HepG2 (cell line): Measurements from ENCODE around the gene NGB. TPM values are rescaled to one million over a fixed set of nuclear protein-coding genes. Genes with fewer than 3 reads are reported as not detected.

Source experiments
- ATAC-seq: fragments of 200-7000 bp; cut with Tn5 transposase; 3 replicates; pipeline ENCODE4 v1.9.1; 2020; ENCODE audit warnings: mild to moderate bottlenecking, moderate library complexity
- BruUV-seq: library from RNA; stranded (reverse); fragments of 400-500 nt; replicated peaks from 2 replicates; lab custom pipeline; 2021; lab: Mats Ljungman, UMichigan
- CTCF ChIA-PET: fragments of 300-600 bp; formaldehyde crosslinking; extraction: SDS; loops from one replicate; lab custom pipeline; 2021; ENCODE audit warnings: low total read pairs, inconsistent platforms, low intra/inter-chr PET ratio; lab: Yijun Ruan, JAX
- POLR2A ChIA-PET: fragments of 350-600 bp; sonication (Branson Sonifier 250); formaldehyde crosslinking; loops from one replicate; lab custom pipeline; 2020; ENCODE audit warnings: antibody characterized with exemption, inconsistent platforms; lab: Yijun Ruan, JAX
- DNase-seq: peaks from one replicate; pipeline ENCODE4 v3.0.0-alpha.2; 2015; ENCODE audit warnings: low spot score
- FAIRE-seq: peaks from 3 replicates; lab custom pipeline; 2011; peaks lifted over from hg19 to GRCh38; lab: Jason Lieb, UNC
- H2AFZ ChIP-seq: one replicate; pipeline ENCODE4 v1.6.1; 2011; ENCODE audit warnings: low read length, inconsistent platforms
- H3K27ac ChIP-seq: fragments of 300-600 bp; 3 replicates; pipeline ENCODE4 v1.8.0; 2011; ENCODE audit warnings: mixed run types, mild to moderate bottlenecking, mixed read lengths, low read length, inconsistent platforms; ENCODE audit not compliant: insufficient read depth; ENCODE audit errors: extremely low read length
- H3K27me3 ChIP-seq, 2 experiments: fragments of 200-600 bp in 1 of 2; 2 replicates in 1 of 2; 3 replicates in 1 of 2; pipeline versions ENCODE4 v1.6.0 to v1.8.0; 2011; ENCODE audit warnings: low read length in 2 of 2, mild to moderate bottlenecking in 2 of 2, moderate library complexity in 2 of 2, inconsistent platforms in 1 of 2; ENCODE audit not compliant: insufficient read depth in 2 of 2, control insufficient read depth in 1 of 2
- H3K36me3 ChIP-seq, 2 experiments: fragments of 200-600 bp in 1 of 2; replicated peaks in 1 of 2; 2 replicates in 1 of 2; 3 replicates in 1 of 2; pipeline versions ENCODE4 v1.5.1 to v1.8.0; 2011; ENCODE audit warnings: low read length in 2 of 2, inconsistent platforms in 1 of 2; ENCODE audit not compliant: insufficient read depth in 2 of 2, control insufficient read depth in 1 of 2
- H3K4me1 ChIP-seq: 2 replicates; pipeline ENCODE4 v1.5.1; 2012; ENCODE audit warnings: low read length, inconsistent platforms; ENCODE audit not compliant: insufficient read depth
- H3K4me2 ChIP-seq: 2 replicates; pipeline ENCODE4 v1.6.0; 2011; ENCODE audit warnings: low read depth, low read length, inconsistent platforms
- H3K4me3 ChIP-seq, 3 experiments: fragments of 200-600 bp in 1 of 3; sonication (generic), shearing (Covaris generic) in 1 of 3; replicated peaks in 1 of 3; 2 replicates each; pipeline ENCODE4 v1.5.1; 2011 to 2016; ENCODE audit warnings: low read length in 3 of 3, inconsistent platforms in 2 of 3, low read depth in 2 of 3, mild to moderate bottlenecking in 2 of 3, control low read depth in 1 of 3, mixed read lengths in 1 of 3; ENCODE audit not compliant: insufficient read depth in 1 of 3
- H3K79me2 ChIP-seq: one replicate; pipeline ENCODE4 v1.6.1; 2011; ENCODE audit warnings: low read length, inconsistent platforms; ENCODE audit not compliant: insufficient read depth
- H3K9ac ChIP-seq: 2 replicates; pipeline ENCODE4 v1.6.0; 2011; ENCODE audit warnings: mild to moderate bottlenecking, low read depth, low read length, inconsistent platforms; ENCODE audit not compliant: insufficient read depth
- H3K9me3 ChIP-seq: 2 replicates; pipeline ENCODE4 v1.5.1; 2012; ENCODE audit warnings: mild to moderate bottlenecking, low read length
- H4K20me1 ChIP-seq: 2 replicates; pipeline ENCODE4 v1.6.0; 2011; ENCODE audit warnings: inconsistent platforms, mild to moderate bottlenecking, low read length, moderate library complexity; ENCODE audit not compliant: insufficient read depth
- CENPBD1 ChIP-seq: sonication (generic); formaldehyde crosslinking; IDR thresholded peaks from 2 replicates; pipeline ENCODE4 v1.8.0; 2022; ENCODE audit warnings: missing genetic modification reagents, low read depth, mild to moderate bottlenecking, borderline replicate concordance
- IRF1 ChIP-seq: sonication (generic); formaldehyde crosslinking; IDR thresholded peaks from 2 replicates; pipeline ENCODE4 v1.4.0; 2020; ENCODE audit warnings: low read depth, mild to moderate bottlenecking, missing genetic modification reagents
- PPARG ChIP-seq: conservative IDR thresholded peaks from 2 replicates; pipeline ENCODE4 v1.6.1; 2016; ENCODE audit warnings: missing biosample characterization, missing genetic modification reagents
- REST ChIP-seq, 2 experiments: IDR thresholded peaks; 2 replicates each; pipeline ENCODE4 v1.6.1; 2011 to 2012; ENCODE audit warnings: low read length in 2 of 2, borderline replicate concordance in 1 of 2, low read depth in 1 of 2, mild to moderate bottlenecking in 1 of 2, moderate library complexity in 1 of 2
- SAFB2 ChIP-seq: sonication (generic); formaldehyde crosslinking; IDR thresholded peaks from 2 replicates; pipeline ENCODE4 v1.5.1; 2020; ENCODE audit warnings: missing genetic modification reagents, low read depth, mild to moderate bottlenecking, borderline replicate concordance
- ZBTB42 ChIP-seq: sonication (generic); formaldehyde crosslinking; IDR thresholded peaks from 2 replicates; pipeline ENCODE4 v1.5.0; 2020; ENCODE audit warnings: mild to moderate bottlenecking, missing genetic modification reagents
- ZNF382 ChIP-seq: sonication (generic); formaldehyde crosslinking; IDR thresholded peaks from 2 replicates; pipeline ENCODE4 v1.5.0; 2020; ENCODE audit warnings: missing genetic modification reagents, mild to moderate bottlenecking, borderline replicate concordance
- WGBS: methylation state at CpG from one replicate; pipeline ENCODE4 v1.1.6; 2017; ENCODE audit warnings: low lambda C conversion rate; 5-methylcytosine and 5-hydroxymethylcytosine counted together
- in situ Hi-C: cut with HindIII; loops from 2 replicates; pipeline ENCODE4 v1.10.0; 2017; ENCODE audit warnings: low pct_unique_long_range_greater_than_20kb; ENCODE audit not compliant: extremely low pct_ligation_motif_present
- intact Hi-C: fragments of 100-400 bp; cut with micrococcal nuclease; formaldehyde crosslinking; loops from one replicate; pipeline ENCODE4 v1.10.0; 2022; ENCODE audit not compliant: unreplicated experiment
- polyA plus RNA-seq, 8 experiments: library from polyadenylated mRNA; depleted of rRNA in 3 of 8; stranded (reverse) in 7 of 8; unstranded in 1 of 8; fragments of >200 nt; fragmentation: Illumina TruSeq in 4 of 8; extraction: Trizol in 4 of 8; gene quantifications; 2 replicates each; pipeline versions ENCODE4 v1.2.1 to v1.2.3, GENCODE V29; 2011 to 2016; ENCODE audit warnings: low read depth in 4 of 8, missing spikeins in 1 of 8, mixed read lengths in 1 of 8; ENCODE audit not compliant: insufficient read depth in 1 of 8
- total RNA-seq, 5 experiments: library from RNA; depleted of rRNA; stranded (reverse); fragments of >200 nt; fragmentation: Illumina TruSeq; extraction: Trizol; gene quantifications; 2 replicates each; pipeline ENCODE4 v1.2.3, GENCODE V29; 2016; ENCODE audit warnings: low read depth in 1 of 5

Gene NGB
- total and polyA plus RNA-seq, 2 of the 13 experiments (the other 11 are each of a cell fraction or from before 2014, with no cell fraction given), result 0.04 TPM; not detected in 1

GRCh38 chr14:77241955-77242354, 29.1 kb downstream of the NGB start:
- in situ Hi-C loops, result no loop called here
- Histone ChIP-seq H3K36me3 (no peaks in the 10 kb centered on the region), H3K9me3 (no peaks in the 10 kb centered on the region), H3K4me3 (no peak overlapping the region), H4K20me1 (no peaks in the 10 kb centered on the region), H3K79me2 (no peaks in the 10 kb centered on the region), H3K27me3 (0 out of 5 replicates have a peak, but pooled peaks cover 0 to 3% of the 10 kb centered on the region in 2 experiments), H2AFZ (no peak overlapping the region), H3K4me2 (no peak overlapping the region), H3K9ac (no peak overlapping the region), H3K27ac (no peak overlapping the region), H3K4me1 (no peaks in the 10 kb centered on the region)
- ATAC-seq (no peak), DNase-seq (no peak), FAIRE-seq (no peak)
- POLR2A ChIA-PET, result no interaction called here
- 50% methylated on average over 2 of the region's 2 CpGs for WGBS
- no TSS peak for BruUV-seq
- CTCF ChIA-PET, result no interaction called here
- intact Hi-C loops, result no loop called here
- no peak for TF ChIP-seq CENPBD1
- 0 out of 2 replicates have a peak, but pooled peaks have one; percentile 40 for TF ChIP-seq PPARG
- TF ChIP-seq REST (IDR thresholded peaks at IDR 0.05; ENCODE audit: borderline replicate concordance in 1 of 2, low read depth in 1 of 2, low read length in 2 of 2), result peak; percentile 12 to 86
- no peak for TF ChIP-seq IRF1 (CRISPR knock-in tag)
- TF ChIP-seq SAFB2 (CRISPR knock-in tag), result no peak
- no peak for TF ChIP-seq ZNF382 (CRISPR knock-in tag)
- TF ChIP-seq ZBTB42 (CRISPR knock-in tag), result no peak
